GM10248 (cell line): ENCODE data around the gene TEX12.

ENCODE experiments used
- CTCF ChIA-PET: fragments of 300-600 bp; sonication (Branson Sonifier 250); formaldehyde crosslinking; extraction: SDS; loops from one replicate; lab custom pipeline; 2021; ENCODE audit warnings: antibody characterized with exemption; lab: Yijun Ruan, JAX
- POLR2A ChIA-PET: fragments of 350-650 bp; sonication (Branson Sonifier 250); formaldehyde crosslinking; extraction: SDS; loops from one replicate; lab custom pipeline; 2020; ENCODE audit warnings: antibody characterized with exemption; lab: Yijun Ruan, JAX
- DNase-seq: peaks from one replicate; pipeline ENCODE4 v3.0.0; 2012; ENCODE audit errors: extremely low spot score
- TF ChIP-seq, protein P1 (sequence below): IDR thresholded peaks from 2 replicates; pipeline ENCODE4 v1.5.1; 2012; ENCODE audit warnings: mild to moderate bottlenecking, low read depth; ENCODE audit errors: extremely low read depth, missing control alignments, control extremely low read depth

Gene TEX12

DNA sequence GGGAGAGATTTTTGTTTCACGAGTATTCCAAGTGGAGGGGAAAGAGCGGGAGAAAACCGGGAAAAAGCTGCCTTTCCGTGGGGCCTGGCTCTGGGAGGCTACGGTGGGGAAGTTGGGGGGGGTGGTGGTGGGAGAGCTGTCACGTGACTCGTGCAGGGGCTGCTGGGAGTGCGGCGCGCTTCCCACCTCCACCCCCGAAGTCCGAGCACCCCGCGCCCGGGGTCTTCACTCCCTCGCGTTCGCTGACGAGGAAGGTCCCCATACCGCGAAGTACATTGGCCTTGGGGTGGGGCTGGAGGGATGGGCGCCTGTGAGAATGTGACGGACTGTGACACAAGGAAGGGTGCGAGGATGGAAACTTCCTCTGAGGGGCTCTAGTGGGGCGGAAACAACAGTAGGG is at the start of gene TEX12:
TEX12 (plus strand) TSS at position 228 of the 400 bp plus-strand sequence. CDS start 1,897 bp downstream, outside the sequence.
- ChIA-PET CTCF (no interaction called here), POLR2A (no interaction called here)
- TF ChIP-seq, protein P1, sequence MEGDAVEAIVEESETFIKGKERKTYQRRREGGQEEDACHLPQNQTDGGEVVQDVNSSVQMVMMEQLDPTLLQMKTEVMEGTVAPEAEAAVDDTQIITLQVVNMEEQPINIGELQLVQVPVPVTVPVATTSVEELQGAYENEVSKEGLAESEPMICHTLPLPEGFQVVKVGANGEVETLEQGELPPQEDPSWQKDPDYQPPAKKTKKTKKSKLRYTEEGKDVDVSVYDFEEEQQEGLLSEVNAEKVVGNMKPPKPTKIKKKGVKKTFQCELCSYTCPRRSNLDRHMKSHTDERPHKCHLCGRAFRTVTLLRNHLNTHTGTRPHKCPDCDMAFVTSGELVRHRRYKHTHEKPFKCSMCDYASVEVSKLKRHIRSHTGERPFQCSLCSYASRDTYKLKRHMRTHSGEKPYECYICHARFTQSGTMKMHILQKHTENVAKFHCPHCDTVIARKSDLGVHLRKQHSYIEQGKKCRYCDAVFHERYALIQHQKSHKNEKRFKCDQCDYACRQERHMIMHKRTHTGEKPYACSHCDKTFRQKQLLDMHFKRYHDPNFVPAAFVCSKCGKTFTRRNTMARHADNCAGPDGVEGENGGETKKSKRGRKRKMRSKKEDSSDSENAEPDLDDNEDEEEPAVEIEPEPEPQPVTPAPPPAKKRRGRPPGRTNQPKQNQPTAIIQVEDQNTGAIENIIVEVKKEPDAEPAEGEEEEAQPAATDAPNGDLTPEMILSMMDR: no peak
- no peak for DNase-seq

DNA sequence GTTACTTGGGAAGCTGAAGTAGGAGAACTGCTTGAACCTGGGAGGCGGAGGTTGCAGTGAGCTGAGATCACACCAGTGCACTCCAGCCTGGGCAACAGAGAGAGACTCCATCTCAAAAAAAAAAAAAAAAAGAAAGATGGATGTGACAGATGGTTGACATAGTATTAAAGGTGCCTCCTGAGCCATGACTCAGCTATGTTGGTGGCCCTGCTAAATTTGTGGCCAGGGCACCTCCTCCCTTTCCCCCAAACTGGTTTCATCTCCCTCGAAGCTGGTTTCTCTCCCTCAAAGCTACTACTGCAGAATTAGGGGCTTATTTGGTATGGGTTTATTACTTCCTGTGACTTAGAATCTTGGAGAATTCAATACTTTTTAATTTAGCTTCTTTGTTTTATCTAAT is 49.0 kb upstream of the TEX12 start:
- ChIA-PET CTCF (no interaction called here), POLR2A (interaction anchor here (0.7 kb wide), 1 partner anchor 809 kb away, joined by 3 read pairs; no protein-coding TSS in a partner anchor)
- TF ChIP-seq, protein P1: no peak
- DNase-seq: no peak

GRCh38 chr11:112121981-112122615 is 45.1 kb upstream of the TEX12 start:
- ChIA-PET CTCF (interaction anchor here (0.7 to 4.4 kb wide), 5 partner anchors 9 to 182 kb away, joined by 3 to 38 read pairs (median 3); no protein-coding TSS in a partner anchor), POLR2A (no interaction called here)
- no peak for DNase-seq
- TF ChIP-seq, protein P1: no peak

DNA sequence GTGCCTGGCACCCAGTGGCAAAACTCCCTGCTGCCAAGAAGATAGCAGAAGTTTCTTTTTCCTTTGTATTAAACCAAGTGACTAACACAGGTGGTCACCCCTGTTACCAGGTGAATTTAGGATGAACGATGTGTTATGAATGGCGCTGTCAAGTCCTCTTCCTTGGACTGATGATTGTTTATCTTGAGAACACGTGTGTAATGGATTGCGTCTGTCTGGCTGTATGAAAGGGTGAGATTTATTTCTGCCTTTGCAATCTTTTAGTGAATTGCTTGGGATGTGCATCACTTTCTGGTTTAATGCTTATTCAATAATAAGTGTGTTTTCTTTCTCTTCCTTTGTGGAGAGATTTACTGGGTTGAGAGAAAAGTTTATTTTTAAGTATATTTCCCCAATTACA is 44.0 kb upstream of the TEX12 start:
- POLR2A ChIA-PET: no interaction called here
- DNase-seq: no peak
- TF ChIP-seq, protein P1: no peak
- CTCF ChIA-PET: interaction anchor here (4.4 kb wide), 1 partner anchor 10 kb away, joined by 38 read pairs; no protein-coding TSS in a partner anchor

DNA sequence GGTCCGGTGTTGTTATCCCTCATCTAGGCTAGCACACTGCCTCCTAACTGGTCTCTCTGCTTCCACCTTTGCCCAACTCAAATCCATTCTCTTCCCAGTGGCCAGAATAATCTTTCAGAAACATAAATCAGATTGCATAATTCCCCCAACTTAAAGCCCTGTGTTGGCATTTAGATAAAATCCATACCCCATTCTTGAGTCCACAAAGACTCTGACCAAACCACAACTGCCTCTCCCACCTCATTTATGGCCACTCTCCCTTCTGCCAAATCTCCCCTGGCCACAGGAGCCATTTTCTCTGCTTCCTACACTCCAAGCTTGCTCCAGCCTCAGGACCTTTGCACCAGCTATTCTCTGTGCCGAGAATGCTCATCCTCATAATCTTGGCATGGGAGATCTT is 40.1 kb upstream of the TEX12 start:
- DNase-seq: no peak
- TF ChIP-seq, protein P1: no peak
- POLR2A ChIA-PET: no interaction called here
- CTCF ChIA-PET: interaction anchor here (1.5 to 3.4 kb wide), 3 partner anchors 13 to 153 kb away, joined by 5 to 20 read pairs (median 5); partner anchors contain the start of gene BCO2

- ChIA-PET CTCF (interaction anchor here (1.1 to 3.4 kb wide), 3 partner anchors 8 to 152 kb away, joined by 3 to 20 read pairs (median 5); no protein-coding TSS in a partner anchor), POLR2A (no interaction called here)
- TF ChIP-seq, protein P1: no peak
- no peak for DNase-seq
Measured at GRCh38 chr11:112128483-112129121, 38.6 kb upstream of the TEX12 start.
